Dermis microvascular lymphatic vessel endothelial cell (primary cell): Measurements from ENCODE around the gene CELA2B. TPM values are rescaled to one million over a fixed set of nuclear protein-coding genes. Genes with fewer than 3 reads are reported as not detected.
A peak's percentile ranks its signal among the peaks of the same experiment; 100 is the strongest.
"Not testable (repeated sequence)": the region's sequence is repeated elsewhere in the genome, so short reads cannot be mapped to it uniquely, and the experiment has no call there.

Experiments used
- DNase-seq, 2 donors: peaks; one replicate each; pipeline versions ENCODE4 v3.0.0 to v3.0.0-alpha.2; 2010; ENCODE audit warnings: low read depth in 2 of 2
- total RNA-seq: library from RNA; depleted of rRNA; stranded (reverse); fragments of >200 nt; gene quantifications from 2 replicates; pipeline ENCODE4 v1.2.1, GENCODE V29; 2014

Gene CELA2B
- total RNA-seq, 1 donor from 2014 or later = not detected

DNA sequence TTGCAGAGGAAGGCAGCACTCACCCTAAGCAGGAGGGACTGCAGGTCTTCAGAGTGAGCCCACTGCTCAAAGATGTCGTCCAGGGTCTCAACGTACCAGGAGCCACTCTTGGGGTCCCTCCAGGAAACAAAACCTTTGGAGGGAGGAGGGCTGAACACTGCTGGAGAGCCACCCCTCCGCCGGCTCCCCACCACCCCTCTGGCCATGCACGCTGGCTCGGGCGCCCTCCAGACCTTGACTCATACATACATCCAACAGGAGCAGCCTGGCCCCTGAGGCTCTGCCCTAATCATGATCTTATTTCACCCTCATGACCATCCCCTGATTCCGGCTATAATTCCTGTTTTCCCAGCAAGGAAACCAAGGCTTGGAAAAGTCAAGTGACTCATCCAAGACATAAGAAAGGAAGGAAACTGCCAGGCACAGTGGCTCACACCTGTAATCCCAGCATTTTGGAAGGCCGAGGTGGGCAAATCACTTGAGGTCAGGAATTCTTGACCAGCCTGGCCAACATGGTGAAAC lies 18.0 kb downstream of the CELA2B start:
- peak in 1 of 2 donors; percentile 66 for DNase-seq

GRCh38 chr1:15500184-15501178 lies 24.6 kb downstream of the CELA2B start:
- DNase-seq = no peak

- DNase-seq = peak; percentile 35 to 60
These were observed 25.5 kb downstream of the CELA2B start for GRCh38 chr1:15501208-15502032.

GRCh38 chr1:15504436-15504835 lies 28.5 kb downstream of the CELA2B start:
- DNase-seq = no peak

DNA sequence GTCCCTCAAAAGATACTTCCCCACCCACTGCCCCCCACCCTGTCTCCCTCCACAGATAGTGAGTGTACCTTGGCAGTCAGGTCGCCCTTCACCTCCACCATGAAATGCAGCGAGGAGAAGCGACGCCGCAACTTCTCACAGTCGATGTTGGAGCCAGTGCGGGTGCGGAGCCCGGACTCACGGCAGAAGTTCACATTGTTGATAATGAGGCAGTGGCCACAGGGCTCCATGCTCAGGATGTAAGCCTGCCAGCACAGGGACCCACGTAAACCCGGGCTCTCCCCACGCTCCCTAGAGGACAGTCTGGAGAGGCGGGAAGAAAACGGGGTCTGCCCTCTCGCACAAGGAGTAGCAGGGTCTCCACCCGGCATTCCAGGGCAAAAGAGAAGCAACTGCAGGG lies 30.9 kb downstream of the CELA2B start:
- DNase-seq = no peak

GRCh38 chr1:15507278-15507677 lies 31.4 kb downstream of the CELA2B start:
- no peak for DNase-seq

GRCh38 chr1:15508700-15509487 lies 33.0 kb downstream of the CELA2B start:
- DNase-seq = no peak

DNA sequence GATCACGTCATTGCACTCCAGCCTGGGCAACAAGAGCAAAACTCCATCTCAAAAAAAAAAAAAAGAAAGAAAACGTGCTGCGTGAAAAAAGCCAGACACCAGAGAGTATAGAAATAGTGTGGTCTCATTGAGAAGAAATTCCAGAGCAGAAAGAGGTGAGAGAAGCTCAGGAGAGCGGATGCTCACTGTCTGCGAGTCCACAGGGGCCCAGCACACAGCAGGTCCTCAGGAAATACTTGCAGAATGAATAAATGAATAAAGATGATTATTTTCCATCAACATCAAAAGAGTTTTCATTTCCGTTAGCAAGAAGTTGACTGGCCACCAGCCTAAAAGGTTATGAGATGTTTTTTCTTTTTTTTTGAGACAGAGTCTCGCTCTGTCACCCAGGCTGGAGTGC lies 33.7 kb downstream of the CELA2B start:
- DNase-seq = peak in 1 of 2 donors; percentile 18

DNA sequence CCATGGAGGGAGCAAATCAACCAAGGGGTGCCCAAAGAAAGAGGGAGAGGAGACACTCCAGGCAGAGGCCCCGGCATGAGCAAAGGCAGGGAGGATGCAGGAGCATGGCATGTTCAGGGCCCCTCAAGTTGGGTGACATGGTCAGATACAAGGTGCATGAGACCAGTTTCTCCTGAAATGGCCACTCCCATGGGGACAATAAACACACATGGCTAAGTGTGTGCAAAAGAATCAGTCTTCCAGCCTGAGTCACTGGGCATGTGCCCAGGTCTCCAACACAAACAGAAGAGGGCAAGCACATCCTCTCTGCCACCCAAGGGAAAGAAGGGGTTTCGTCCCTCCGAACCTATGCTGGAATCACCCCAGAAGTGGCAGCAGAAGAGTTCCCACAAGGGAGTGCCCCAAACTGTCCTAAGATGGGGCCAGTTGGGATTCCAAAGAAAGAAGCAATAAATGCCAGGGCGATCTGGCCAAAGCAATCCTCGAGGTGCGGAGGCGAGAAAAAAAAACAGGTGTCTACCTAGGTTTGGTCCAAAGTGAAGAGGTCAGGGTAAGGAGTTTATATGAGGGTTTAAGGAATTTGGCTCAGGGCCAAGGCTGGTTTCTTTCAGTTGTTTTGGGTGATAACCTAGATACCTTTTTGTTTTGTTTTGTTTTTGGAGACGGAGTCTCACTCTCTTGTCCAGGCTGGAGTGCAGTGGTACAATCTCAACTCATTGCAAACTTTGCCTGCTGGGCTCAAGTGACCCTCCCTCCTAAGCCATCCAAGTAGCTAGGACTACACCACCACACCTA lies 34.9 kb downstream of the CELA2B start:
- DNase-seq = no peak

GRCh38 chr1:15513192-15513591 lies 37.3 kb downstream of the CELA2B start:
- no peak for DNase-seq

- DNase-seq = no peak
These were observed 38.0 kb downstream of the CELA2B start for GRCh38 chr1:15513919-15514318.

DNA sequence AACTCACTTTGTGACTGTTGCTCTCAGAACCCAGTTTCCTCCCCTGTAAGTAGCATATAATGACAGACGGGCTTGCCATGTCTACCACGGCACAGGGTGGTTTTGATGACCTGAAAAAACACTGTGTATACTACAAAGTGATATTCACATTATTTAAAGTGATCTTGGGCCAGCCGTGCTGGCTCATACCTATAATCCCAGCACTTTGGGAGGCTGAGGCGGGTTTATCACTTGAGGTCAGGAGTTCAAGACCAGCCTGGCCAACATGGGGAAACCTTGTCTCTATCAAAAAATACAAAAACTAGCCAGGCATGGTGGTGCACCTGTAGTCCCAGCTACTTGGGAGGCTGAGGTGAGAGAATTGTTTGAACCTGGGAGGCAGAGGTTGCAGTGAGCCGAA lies 38.7 kb downstream of the CELA2B start:
- DNase-seq = not testable (repeated sequence)

- DNase-seq = peak in 1 of 2 donors; percentile 35
These were observed 39.2 kb downstream of the CELA2B start for GRCh38 chr1:15515022-15515663.

- DNase-seq = no peak
These were observed 43.7 kb downstream of the CELA2B start for GRCh38 chr1:15519625-15520024.

DNA sequence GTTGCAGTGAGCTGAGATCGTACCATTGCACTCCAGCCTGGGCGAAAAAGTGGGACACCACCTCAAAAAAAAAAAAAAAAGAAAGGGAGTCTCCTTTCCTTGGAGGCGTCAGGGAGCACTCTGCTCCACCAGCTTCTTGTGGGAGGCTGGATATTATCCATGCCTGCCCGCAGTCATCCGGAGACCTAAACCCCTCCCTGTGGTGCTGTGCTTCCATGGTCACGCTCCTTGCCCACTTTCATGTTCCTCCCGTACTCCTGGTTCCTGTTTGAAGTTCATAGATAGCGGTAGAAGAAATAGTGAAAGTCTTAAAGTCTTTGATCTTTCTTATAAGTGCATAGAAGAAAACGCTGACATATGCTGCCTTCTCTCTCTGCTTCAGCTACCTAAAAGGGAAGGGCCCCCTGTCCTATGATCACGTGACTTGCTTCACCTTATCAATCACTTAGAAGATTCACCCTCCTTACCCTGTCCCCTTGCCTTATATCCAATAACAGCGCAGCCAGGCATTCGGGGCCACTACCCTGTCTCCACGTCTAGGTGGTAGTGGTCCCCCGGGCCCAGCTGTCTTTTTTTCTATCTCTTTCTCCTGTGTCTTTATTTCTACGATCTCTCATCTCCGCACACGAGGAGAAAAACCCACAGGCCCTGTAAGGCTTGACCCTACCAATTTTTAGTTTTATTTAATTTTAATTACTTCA lies 45.5 kb downstream of the CELA2B start:
- not testable (repeated sequence) for DNase-seq

DNA sequence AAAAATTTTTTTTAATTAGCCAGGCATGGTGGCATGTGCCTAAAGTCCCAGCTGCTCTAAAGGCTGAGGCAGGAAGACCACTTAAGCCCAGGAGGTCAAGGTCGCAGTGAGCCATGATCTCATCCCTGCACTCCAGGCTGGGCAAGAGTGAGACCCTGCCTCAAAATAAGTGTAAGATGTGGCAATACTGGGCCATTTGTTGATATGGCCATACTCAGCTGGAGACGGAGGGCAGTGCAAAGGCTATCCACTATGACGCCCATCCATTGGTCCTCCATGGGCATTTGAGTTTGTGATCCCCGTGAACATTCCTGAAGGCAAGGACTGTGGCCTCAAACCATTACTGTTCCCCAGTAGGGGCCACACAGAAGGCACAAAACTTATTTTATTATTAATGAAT lies 46.6 kb downstream of the CELA2B start:
- DNase-seq = no peak

GRCh38 chr1:15523104-15524020 lies 47.5 kb downstream of the CELA2B start:
- DNase-seq = no peak

GRCh38 chr1:15524021-15524282 lies 48.0 kb downstream of the CELA2B start, which contains the start of gene CASP9:
Gene CASP9 (minus strand): TSS chr1:15524215. CDS start chr1:15524200, 15 bp downstream.
- no peak for DNase-seq
